ENCODE measurements around the gene PSMA4.

GRCh38 chr15:78563092-78563491 lies 22.8 kb downstream of the PSMA4 start:
- TF ChIP-seq CTCF (IDR thresholded peaks at IDR 0.05) (no peak), POLR2AphosphoS5 (IDR thresholded peaks at IDR 0.05) (no peak), POLR2A (IDR thresholded peaks at IDR 0.05) (no peak)

All from stomach (tissue), 4 donors.